H1 (cell line): Measurements from ENCODE around the gene SEMA3G. TPM values are rescaled to one million over a fixed set of nuclear protein-coding genes. Genes with fewer than 3 reads are reported as not detected.

Experiments
- CTCF ChIA-PET: fragments of 300-600 bp; sonication (Branson Sonifier 250); formaldehyde crosslinking; loops from one replicate; lab custom pipeline; 2021; ENCODE audit not compliant: partially characterized antibody; lab: Charles Lee
- POLR2A ChIA-PET: fragments of 300-600 bp; sonication (Branson Sonifier 250); formaldehyde crosslinking; loops from one replicate; lab custom pipeline; 2021; ENCODE audit warnings: inconsistent platforms; ENCODE audit not compliant: partially characterized antibody; lab: Charles Lee
- DNase-seq, 2 experiments: peaks; one replicate each; pipeline versions ENCODE4 v3.0.0 to v3.0.0-alpha.2; 2010 to 2022; ENCODE audit warnings: low spot score in 2 of 2, low read depth in 1 of 2, mixed read lengths in 1 of 2
- FAIRE-seq: peaks from 2 replicates; lab custom pipeline; 2011; peaks lifted over from hg19 to GRCh38; lab: Jason Lieb, UNC
- H2AFZ ChIP-seq: 2 replicates; pipeline ENCODE4 v1.8.1; 2012; ENCODE audit warnings: low read length, inconsistent platforms
- H2AK5ac ChIP-seq: 2 replicates; pipeline ENCODE4 v1.6.1; 2013; ENCODE audit warnings: low read depth, low read length
- H2BK120ac ChIP-seq: replicated peaks from 2 replicates; pipeline ENCODE3; 2013; ENCODE audit warnings: low read depth, low read length, inconsistent platforms
- H2BK12ac ChIP-seq: 2 replicates; pipeline ENCODE4 v1.6.1; 2013; ENCODE audit warnings: low read depth, low read length
- H2BK15ac ChIP-seq: 2 replicates; pipeline ENCODE4 v1.6.1; 2013; ENCODE audit warnings: low read length
- H2BK20ac ChIP-seq: 2 replicates; pipeline ENCODE4 v1.6.1; 2013; ENCODE audit warnings: low read length
- H2BK5ac ChIP-seq: 2 replicates; pipeline ENCODE4 v1.6.1; 2013; ENCODE audit warnings: low read depth, low read length
- H3K14ac ChIP-seq: 2 replicates; pipeline ENCODE4 v1.6.1; 2013; ENCODE audit warnings: inconsistent platforms; ENCODE audit not compliant: insufficient read length
- H3K18ac ChIP-seq: 2 replicates; pipeline ENCODE4 v1.6.1; 2013; ENCODE audit warnings: low read length; ENCODE audit errors: extremely low read depth
- H3K23ac ChIP-seq: 2 replicates; pipeline ENCODE4 v1.6.1; 2013; ENCODE audit warnings: inconsistent platforms; ENCODE audit not compliant: insufficient read length
- H3K23me2 ChIP-seq: 2 replicates; pipeline ENCODE4 v1.6.1; 2013; ENCODE audit warnings: low read depth, low read length
- H3K27ac ChIP-seq: 2 replicates; pipeline ENCODE4 v1.6.1; 2011; ENCODE audit warnings: low read depth, low read length, inconsistent platforms
- H3K27me3 ChIP-seq, 4 experiments: replicated peaks in 1 of 4; 1 replicate in 1 of 4; 2 replicates in 3 of 4; pipeline versions ENCODE4 v1.6.1 to v1.8.1; 2011 to 2013; ENCODE audit warnings: low read length in 3 of 4, mild to moderate bottlenecking in 3 of 4, inconsistent platforms in 2 of 4, mixed read lengths in 2 of 4, moderate library complexity in 1 of 4; ENCODE audit not compliant: control insufficient read depth in 3 of 4, insufficient read depth in 3 of 4; ENCODE audit errors: extremely low read depth in 1 of 4
- H3K36me3 ChIP-seq, 4 experiments: 2 replicates each; pipeline versions ENCODE4 v1.6.1 to v1.8.1; 2011 to 2013; ENCODE audit warnings: mild to moderate bottlenecking in 4 of 4, low read length in 3 of 4, moderate library complexity in 2 of 4, control low read depth in 1 of 4, inconsistent platforms in 1 of 4; ENCODE audit not compliant: insufficient read depth in 4 of 4, control insufficient read depth in 2 of 4
- H3K4ac ChIP-seq: replicated peaks from 2 replicates; pipeline ENCODE3; 2013; ENCODE audit warnings: low read length, low read depth, mixed read lengths, inconsistent platforms; ENCODE audit not compliant: insufficient read length
- H3K4me1 ChIP-seq, 4 experiments: replicated peaks in 1 of 4; 1 replicate in 1 of 4; 2 replicates in 3 of 4; pipeline versions ENCODE4 v1.6.1 to v1.8.1; 2011 to 2013; ENCODE audit warnings: low read length in 3 of 4, inconsistent platforms in 2 of 4, mixed read lengths in 1 of 4; ENCODE audit not compliant: insufficient read depth in 4 of 4, control insufficient read depth in 3 of 4
- H3K4me2 ChIP-seq, 2 experiments: 2 replicates each; pipeline versions ENCODE4 v1.6.1 to v1.8.1; 2011 to 2013; ENCODE audit warnings: low read depth in 2 of 2, low read length in 2 of 2, control low read depth in 1 of 2, inconsistent platforms in 1 of 2, mild to moderate bottlenecking in 1 of 2; ENCODE audit not compliant: insufficient read depth in 1 of 2
- H3K4me3 ChIP-seq, 4 experiments: fragments of 200-600, 300-600 bp in 1 of 4; sonication (generic), shearing (Covaris generic), sonication (Bioruptor Twin) in 1 of 4; 2 replicates each; pipeline versions ENCODE4 v1.5.1 to v1.8.1; 2011 to 2016; ENCODE audit warnings: low read length in 4 of 4, low read depth in 3 of 4, control low read depth in 2 of 4, inconsistent platforms in 2 of 4, mild to moderate bottlenecking in 2 of 4, mixed read lengths in 1 of 4, moderate library complexity in 1 of 4; ENCODE audit not compliant: insufficient read depth in 2 of 4; ENCODE audit errors: extremely low read depth in 1 of 4
- H3K56ac ChIP-seq: replicated peaks from 2 replicates; pipeline ENCODE3; 2013; ENCODE audit warnings: low read depth, mild to moderate bottlenecking, mixed read lengths, low read length, inconsistent platforms; ENCODE audit not compliant: insufficient read length
- H3K79me1 ChIP-seq: 2 replicates; pipeline ENCODE4 v1.6.1; 2013; ENCODE audit warnings: low read depth, low read length, control low read depth
- H3K79me2 ChIP-seq, 2 experiments: 2 replicates each; pipeline versions ENCODE4 v1.6.1 to v1.8.1; 2012 to 2013; ENCODE audit warnings: low read length in 2 of 2, mild to moderate bottlenecking in 2 of 2, inconsistent platforms in 1 of 2; ENCODE audit not compliant: insufficient read depth in 2 of 2, control insufficient read depth in 1 of 2
- H3K9ac ChIP-seq, 4 experiments: replicated peaks in 1 of 4; 1 replicate in 1 of 4; 2 replicates in 3 of 4; pipeline versions ENCODE4 v1.6.1 to v1.8.1; 2011 to 2013; ENCODE audit warnings: low read depth in 3 of 4, low read length in 3 of 4, control low read depth in 2 of 4, mild to moderate bottlenecking in 2 of 4, moderate library complexity in 2 of 4, inconsistent platforms in 1 of 4; ENCODE audit errors: extremely low read depth in 1 of 4
- H3K9me3 ChIP-seq, 2 experiments: 2 replicates each; pipeline versions ENCODE4 v1.6.1 to v1.8.1; 2012 to 2013; ENCODE audit warnings: mild to moderate bottlenecking in 2 of 2, moderate library complexity in 2 of 2, control low read depth in 1 of 2, inconsistent platforms in 1 of 2, low read depth in 1 of 2, low read length in 1 of 2, mixed read lengths in 1 of 2; ENCODE audit not compliant: insufficient read depth in 2 of 2
- H4K20me1 ChIP-seq, 2 experiments: replicated peaks in 1 of 2; 2 replicates each; pipeline versions ENCODE3 to v1.8.1; 2011 to 2013; ENCODE audit warnings: inconsistent platforms in 2 of 2, low read length in 2 of 2, mild to moderate bottlenecking in 1 of 2; ENCODE audit not compliant: insufficient read depth in 2 of 2, control insufficient read depth in 1 of 2
- H4K5ac ChIP-seq: 2 replicates; pipeline ENCODE4 v1.6.1; 2013; ENCODE audit warnings: low read length, low read depth, mixed read lengths, inconsistent platforms; ENCODE audit not compliant: insufficient read length
- H4K8ac ChIP-seq: 2 replicates; pipeline ENCODE4 v1.8.0; 2013; ENCODE audit warnings: mild to moderate bottlenecking, moderate library complexity, low read length, inconsistent platforms; ENCODE audit not compliant: insufficient read depth; ENCODE audit errors: extremely low read depth
- H4K91ac ChIP-seq: replicated peaks from 2 replicates; pipeline ENCODE3; 2013; ENCODE audit warnings: low read length, mixed read lengths, inconsistent platforms; ENCODE audit not compliant: insufficient read length
- EP300 ChIP-seq, 2 experiments: IDR thresholded peaks; 1 replicate in 1 of 2; 2 replicates in 1 of 2; pipeline ENCODE4 v1.6.1; 2011 to 2012; ENCODE audit warnings: low read depth in 2 of 2, low read length in 2 of 2, mild to moderate bottlenecking in 2 of 2, borderline replicate concordance in 1 of 2, inconsistent platforms in 1 of 2, moderate library complexity in 1 of 2
- GTF2F1 ChIP-seq: IDR thresholded peaks from 2 replicates; pipeline ENCODE4 v1.6.1; 2012; ENCODE audit warnings: low read depth, low read length, improper control_type of control experiment, borderline replicate concordance
- PHF8 ChIP-seq: fragments of 200-600 bp; sonication (generic); conservative IDR thresholded peaks from 2 replicates; pipeline ENCODE4 v1.7.1; 2012; ENCODE audit warnings: low read depth, mild to moderate bottlenecking, inconsistent platforms, low read length, moderate library complexity
- RFX5 ChIP-seq: IDR thresholded peaks from 2 replicates; pipeline ENCODE4 v1.6.1; 2011; ENCODE audit warnings: low read depth, low read length, improper control_type of control experiment, borderline replicate concordance
- SP4 ChIP-seq: IDR thresholded peaks from 2 replicates; pipeline ENCODE4 v1.6.1; 2012; ENCODE audit warnings: low read length, inconsistent platforms
- SRF ChIP-seq: IDR thresholded peaks from 2 replicates; pipeline ENCODE4 v1.6.1; 2011; ENCODE audit warnings: mild to moderate bottlenecking, low read depth, low read length, moderate library complexity
- WGBS, 2 experiments: shearing (Covaris generic) in 1 of 2; methylation state at CpG; one replicate each; pipeline versions ENCODE4 v1.1.6 to v1.1.7; 2013 to 2015; ENCODE audit warnings: low lambda C conversion rate in 2 of 2, mixed read lengths in 2 of 2, inconsistent platforms in 1 of 2, low coverage in 1 of 2, missing lambda C conversion rate in 1 of 2; ENCODE audit not compliant: insufficient replicate concordance in 2 of 2, insufficient coverage in 1 of 2, insufficient read length in 1 of 2; ENCODE audit errors: extremely low coverage in 1 of 2, missing lambda C conversion rate in 1 of 2; 5-methylcytosine and 5-hydroxymethylcytosine counted together
- polyA plus RNA-seq, 7 experiments: library from polyadenylated mRNA; depleted of rRNA in 3 of 7; stranded (reverse) in 5 of 7; unstranded in 2 of 7; fragments of >200 nt in 5 of 7; fragments of 200-250 nt in 2 of 7; gene quantifications; 1 replicate in 5 of 7; 2 replicates in 1 of 7; 4 replicates in 1 of 7; pipeline versions ENCODE4 v1.2.1 to v1.2.3, GENCODE V29; 2011 to 2013; ENCODE audit warnings: missing spikeins in 2 of 7, mixed read lengths in 2 of 7
- total RNA-seq: library from RNA; stranded (reverse); fragmentation: NEBNext Ultra II Directional; extraction: Animal tissue kit (Norgen Biotek cat#: 25700); gene quantifications from 2 replicates; pipeline ENCODE4 v1.2.1, GENCODE V29; 2021

The SEMA3G gene
- total and polyA plus RNA-seq, 2 of the 8 experiments (the other 6 are each of a cell fraction or from before 2014, with no cell fraction given) = 0.95 to 1.5 TPM

GRCh38 chr3:52392216-52392930 is 52.5 kb downstream of the SEMA3G start:
- Histone ChIP-seq H4K91ac (no peak overlapping the region), H3K27me3 (no peaks in the 10 kb centered on the region), H3K23ac (no peak overlapping the region), H3K4me2 (no peak overlapping the region), H3K79me2 (no peaks in the 10 kb centered on the region), H2BK12ac (no peak overlapping the region), H4K20me1 (no peaks in the 10 kb centered on the region), H3K36me3 (no peaks in the 10 kb centered on the region), H2BK120ac (no peak overlapping the region), H3K9me3 (no peaks in the 10 kb centered on the region), H2BK20ac (no peak overlapping the region), H3K27ac (no peak overlapping the region), H3K23me2 (no peaks in the 10 kb centered on the region), H3K4me1 (no peaks in the 10 kb centered on the region), H3K56ac (no peak overlapping the region), H3K79me1 (no peaks in the 10 kb centered on the region; the same call in 1 of the 2 replicates), H2AK5ac (no peak overlapping the region), H3K4me3 (no peak overlapping the region), H2BK5ac (no peak overlapping the region), H3K4ac (no peak overlapping the region), H2AFZ (no peak overlapping the region), H4K8ac (peak overlapping the region; percentile 57), H3K9ac (no peak overlapping the region; a peak in 2 of 7 replicates), H4K5ac (no peak overlapping the region), H3K14ac (no peak overlapping the region), H3K18ac (no peak overlapping the region), H2BK15ac (no peak overlapping the region)
- WGBS, 2 experiments = 90% methylated on average over 8 of the region's 16 CpGs; no CpG with 5 or more reads in 1 of the 2 experiments
- DNase-seq (no peak), FAIRE-seq (no peak)
- CTCF ChIA-PET = interaction anchor here (0.7 to 13.7 kb wide), 9 partner anchors 8 to 167 kb away, joined by 3 to 271 read pairs (median 3); partner anchors contain the start of gene TLR9
- no peak for TF ChIP-seq SRF
- TF ChIP-seq GTF2F1 = no peak
- no peak for TF ChIP-seq RFX5
- TF ChIP-seq EP300 (IDR thresholded peaks at IDR 0.05; ENCODE audit: borderline replicate concordance in 1 of 2, low read depth in 2 of 2, low read length in 2 of 2) = no peak
- no peak for TF ChIP-seq PHF8
- TF ChIP-seq SP4 = no peak
- POLR2A ChIA-PET = interaction anchor here (1.3 to 3.0 kb wide), 4 partner anchors 8 to 20 kb away, joined by 3 to 23 read pairs (median 4); no protein-coding TSS in a partner anchor
